Activated effector memory CD4-positive, alpha-beta T cell treated with Interleukin-2 at 50 U/mL for 16 hours (primary cell): ENCODE data around the gene CENPM.
A peak's percentile ranks its signal among the peaks of the same experiment; 100 is the strongest.

Source experiments
- DNase-seq: peaks from one replicate; pipeline ENCODE4 v3.0.0-alpha.2; 2020

The CENPM gene, protein sequence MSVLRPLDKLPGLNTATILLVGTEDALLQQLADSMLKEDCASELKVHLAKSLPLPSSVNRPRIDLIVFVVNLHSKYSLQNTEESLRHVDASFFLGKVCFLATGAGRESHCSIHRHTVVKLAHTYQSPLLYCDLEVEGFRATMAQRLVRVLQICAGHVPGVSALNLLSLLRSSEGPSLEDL

DNA sequence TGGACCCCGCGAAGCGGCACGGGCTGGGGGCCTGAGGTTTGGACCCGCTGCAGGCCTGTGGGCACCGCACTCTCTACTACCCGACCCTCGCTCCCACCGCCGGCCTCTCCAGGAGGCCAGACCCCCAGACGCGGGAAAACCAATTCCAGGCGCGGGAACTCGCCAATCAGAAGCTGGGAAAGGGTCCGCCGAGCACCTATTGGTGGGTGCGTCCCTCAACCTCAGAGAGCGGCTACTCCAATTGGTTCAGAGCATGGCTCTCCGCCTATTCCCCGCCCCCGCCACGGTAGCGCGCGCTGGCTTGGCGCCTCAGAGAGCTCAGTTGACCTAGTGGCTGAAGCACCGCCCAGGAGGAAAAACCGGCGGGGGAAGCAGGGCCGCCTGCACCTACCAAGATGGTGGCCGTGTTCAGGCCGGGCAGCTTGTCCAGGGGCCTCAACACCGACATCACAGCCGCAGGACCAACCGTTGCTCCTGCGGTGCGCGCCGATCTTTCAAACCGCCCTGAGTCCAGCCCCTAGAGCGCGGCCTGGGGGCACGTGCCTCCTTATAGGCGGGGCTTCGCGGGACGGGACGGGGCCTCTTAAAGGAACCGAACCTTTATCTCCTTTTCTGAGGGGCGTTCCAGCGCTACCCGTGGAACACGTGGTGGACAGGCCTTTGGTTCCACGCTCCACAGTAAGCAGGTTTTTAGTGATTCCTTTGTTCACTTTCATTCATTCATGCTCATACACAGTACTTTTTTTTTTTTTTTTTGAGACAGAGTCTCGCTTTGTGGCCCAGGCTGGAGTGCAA lies at the start of gene CENPM:
TSS of gene CENPM (minus strand) at position 524 of the 795 bp plus-strand sequence. CDS start at position 448, 76 bp downstream.
- DNase-seq, result peak; percentile 84

- no peak for DNase-seq
Measured at GRCh38 chr22:41995211-41995610, 48.3 kb upstream of the CENPM start.

- no peak for DNase-seq
Measured at GRCh38 chr22:41992496-41992895, 45.5 kb upstream of the CENPM start.

GRCh38 chr22:41991111-41991510 lies 44.2 kb upstream of the CENPM start:
- no peak for DNase-seq

- DNase-seq, result no peak
Measured at GRCh38 chr22:41989246-41989645, 42.3 kb upstream of the CENPM start.

- DNase-seq, result no peak
Measured at GRCh38 chr22:41987276-41987675, 40.3 kb upstream of the CENPM start.

GRCh38 chr22:41983513-41984405 lies 36.8 kb upstream of the CENPM start:
- DNase-seq, result no peak

DNA sequence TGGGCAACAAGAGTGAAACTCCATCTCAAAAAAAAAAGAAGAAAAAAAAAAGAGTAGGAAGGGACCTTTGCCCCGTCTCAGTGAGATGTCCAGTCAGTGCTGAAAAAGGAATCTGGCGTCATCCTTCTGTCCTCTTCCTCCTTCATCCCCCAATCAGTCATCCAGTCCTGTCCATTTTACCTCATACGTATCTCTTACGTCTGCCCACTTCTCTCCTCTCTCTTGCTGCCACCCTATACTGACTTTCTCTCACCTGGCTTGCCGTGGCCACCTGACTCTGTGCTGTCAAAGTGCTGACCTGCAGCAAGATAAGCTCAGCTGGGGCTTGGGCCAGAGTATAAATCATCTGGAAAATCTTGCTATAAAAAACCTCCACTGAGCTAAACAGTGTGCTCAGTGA lies 35.9 kb upstream of the CENPM start:
- DNase-seq, result no peak

GRCh38 chr22:41979423-41980250 lies 32.7 kb upstream of the CENPM start:
- DNase-seq, result no peak

- DNase-seq, result no peak
Measured at GRCh38 chr22:41978732-41979131, 31.8 kb upstream of the CENPM start.

DNA sequence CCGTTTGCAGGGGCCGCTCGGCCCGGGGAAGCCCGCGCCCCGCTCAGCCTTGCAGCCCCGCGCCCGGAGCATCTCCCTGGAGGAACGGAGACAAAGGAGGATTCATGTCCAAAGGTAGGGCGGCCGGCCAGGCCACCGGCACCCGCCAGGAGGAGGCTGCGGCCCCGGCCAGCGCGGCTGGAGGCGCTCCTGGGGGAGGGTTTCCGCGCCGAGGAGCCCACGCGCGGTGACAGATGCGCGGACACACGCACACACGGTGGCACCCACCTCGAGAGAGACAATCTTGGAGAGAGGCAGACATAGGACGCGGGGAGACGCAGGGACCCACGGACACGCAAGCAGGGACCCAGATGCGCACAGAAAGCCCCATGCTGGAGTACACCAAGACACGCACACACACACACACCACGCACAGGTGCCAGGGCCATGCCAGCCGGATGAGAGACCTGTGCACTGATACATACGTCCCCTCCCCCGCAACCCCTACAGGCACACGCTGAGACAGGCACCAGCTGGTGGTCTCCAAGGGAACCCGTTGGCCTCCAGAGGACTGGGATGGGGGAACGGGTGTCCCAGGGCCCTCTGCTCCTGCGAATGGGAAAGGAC lies 30.1 kb upstream of the CENPM start:
- DNase-seq, result no peak

- peak; percentile 30 for DNase-seq
Measured at GRCh38 chr22:41976070-41976901, 29.3 kb upstream of the CENPM start.

GRCh38 chr22:41975299-41976069 lies 28.5 kb upstream of the CENPM start:
- no peak for DNase-seq

DNA sequence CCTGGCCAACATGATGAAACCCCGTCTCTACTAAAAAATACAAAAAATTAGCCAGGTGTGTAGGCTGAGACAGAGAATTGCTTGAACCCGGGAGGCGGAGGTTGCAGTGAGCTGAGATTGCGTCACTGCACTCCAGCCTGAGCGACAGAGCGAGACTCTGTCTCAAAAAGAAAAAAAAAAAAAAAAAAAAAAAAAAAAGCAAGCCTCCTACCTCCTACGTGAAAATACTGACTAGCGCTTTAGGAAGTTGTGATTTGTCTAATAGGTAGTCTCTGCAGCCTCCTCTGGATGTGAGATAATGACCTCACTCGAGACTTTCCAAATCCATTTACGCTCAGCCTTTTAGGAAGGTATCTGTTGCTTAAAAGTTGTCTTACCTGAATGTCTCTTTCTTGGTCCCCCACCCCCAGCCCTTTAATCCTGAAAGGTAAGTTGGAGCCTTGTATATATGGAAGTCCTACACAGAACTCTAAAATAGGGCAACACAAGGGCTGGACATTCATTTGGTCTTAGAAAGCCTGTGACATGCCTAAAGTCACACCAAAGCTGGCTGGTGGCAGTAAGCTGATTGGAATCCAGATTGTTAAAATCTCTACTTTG lies 27.8 kb upstream of the CENPM start:
- no peak for DNase-seq

DNA sequence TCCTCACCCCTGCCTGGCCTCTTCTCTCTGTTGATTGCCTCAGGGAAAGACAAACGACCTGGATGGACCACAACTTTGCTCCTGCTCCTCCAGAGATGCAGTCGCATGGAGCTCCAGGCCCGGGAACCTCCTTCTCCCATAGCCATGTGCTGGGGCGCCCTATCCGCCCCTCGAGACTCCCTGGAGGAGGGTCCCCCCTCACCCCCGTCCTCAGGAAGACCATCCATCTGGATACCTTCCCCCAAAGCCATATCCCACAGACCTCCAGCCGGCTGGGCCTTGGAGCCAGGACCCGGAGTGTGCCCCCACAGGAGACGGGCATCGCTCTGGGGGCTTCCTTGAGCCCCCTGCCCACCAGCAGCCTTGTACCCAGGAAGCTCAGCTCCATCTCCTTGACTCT lies 24.5 kb upstream of the CENPM start:
- DNase-seq, result no peak

GRCh38 chr22:41970601-41971000 lies 23.6 kb upstream of the CENPM start:
- DNase-seq, result no peak

DNA sequence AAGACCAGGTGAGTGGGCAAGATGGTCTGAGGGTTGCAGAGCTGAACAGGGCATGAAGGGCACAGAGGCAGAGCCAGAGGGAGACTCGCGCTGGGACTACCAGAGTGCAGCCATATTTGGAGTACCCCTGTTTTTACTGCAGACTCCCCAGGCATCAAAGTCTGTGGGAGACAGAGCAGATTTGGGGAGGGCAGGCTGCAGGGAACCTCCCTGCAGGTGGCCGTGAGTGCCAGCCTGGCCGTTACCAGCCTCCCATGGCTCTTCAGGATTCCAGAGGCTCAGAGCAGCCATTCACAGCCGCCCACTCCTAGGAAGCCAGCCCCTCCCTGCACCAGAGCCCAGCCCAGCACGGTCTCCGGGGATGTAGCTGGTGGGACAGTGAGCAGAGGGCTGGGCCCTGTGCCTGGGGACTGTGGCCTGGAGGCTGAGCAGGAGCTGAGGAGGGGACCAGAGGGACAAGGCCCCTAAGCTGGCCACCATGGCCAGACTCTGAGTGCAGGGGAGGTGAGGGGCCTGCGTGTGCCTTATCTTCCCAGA lies 22.2 kb upstream of the CENPM start, which contains the start of gene SEPTIN3:
TSS of gene SEPTIN3 (plus strand) at position 334 of the 537 bp plus-strand sequence. CDS start 2,050 bp downstream, outside the sequence.
- no peak for DNase-seq

GRCh38 chr22:41968601-41969000 lies 21.6 kb upstream of the CENPM start:
- no peak for DNase-seq

DNA sequence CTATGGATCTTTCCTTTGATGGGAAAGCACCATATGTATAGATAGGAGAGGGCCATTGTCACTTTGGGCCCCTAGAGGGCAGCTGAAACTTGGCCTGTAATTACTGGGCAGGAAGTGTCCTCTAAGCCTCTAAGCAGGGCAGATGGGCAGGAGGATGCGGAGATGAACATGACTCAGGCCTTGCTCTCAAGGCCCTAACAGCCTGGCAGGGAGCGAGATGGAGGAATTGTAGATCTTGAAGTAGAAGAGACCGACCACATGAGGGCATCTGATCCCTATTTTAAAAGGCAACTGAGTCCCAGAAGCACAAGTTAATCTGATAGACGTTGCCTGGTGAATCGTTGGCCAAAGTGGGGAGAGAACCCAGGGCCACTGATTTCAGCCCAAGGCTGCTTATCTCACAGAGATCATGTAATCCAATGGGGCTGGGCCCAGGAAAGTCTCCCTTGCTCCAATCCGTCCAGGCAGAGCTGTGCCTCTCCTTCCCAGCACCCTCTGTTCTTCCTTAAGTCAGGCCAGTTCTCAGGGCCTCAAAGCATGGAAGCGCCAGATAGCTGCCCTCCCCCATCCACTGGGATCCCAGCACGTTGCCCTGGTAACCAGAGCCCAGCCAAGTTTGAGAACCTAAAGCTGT lies 19.8 kb upstream of the CENPM start:
- no peak for DNase-seq
